CD14-positive monocyte (primary cell): Measurements from ENCODE around the gene ARID1B. TPM values are rescaled to one million over a fixed set of nuclear protein-coding genes. Genes with fewer than 3 reads are reported as not detected.

ENCODE experiments used
- DNase-seq, 3 donors: peaks; one replicate each; pipeline ENCODE4 v3.0.0-alpha.2; 2011 to 2022
- H2AFZ ChIP-seq: 2 replicates; pipeline ENCODE4 v1.6.0; 2012; ENCODE audit warnings: mild to moderate bottlenecking, low read depth, low read length, inconsistent platforms; ENCODE audit not compliant: insufficient read depth, poor library complexity, severe bottlenecking
- H3K27ac ChIP-seq, 2 donors: 1 replicate in 1 of 2; 2 replicates in 1 of 2; pipeline ENCODE4 v1.5.1; 2012 to 2013; ENCODE audit warnings: low read length in 2 of 2, control low read depth in 1 of 2, inconsistent platforms in 1 of 2, low read depth in 1 of 2, mild to moderate bottlenecking in 1 of 2
- H3K27me3 ChIP-seq, 2 donors: one replicate each; pipeline versions ENCODE4 v1.6.0 to v1.6.1; 2011 to 2013; ENCODE audit warnings: low read length in 2 of 2; ENCODE audit not compliant: control insufficient read depth in 2 of 2, insufficient read depth in 2 of 2
- H3K36me3 ChIP-seq, 2 donors: replicated peaks in 1 of 2; 1 replicate in 1 of 2; 2 replicates in 1 of 2; pipeline versions ENCODE4 v1.5.1 to v1.6.1; 2012 to 2013; ENCODE audit warnings: low read length in 2 of 2, control low read depth in 1 of 2, inconsistent platforms in 1 of 2, mild to moderate bottlenecking in 1 of 2; ENCODE audit not compliant: insufficient read depth in 2 of 2, control insufficient read depth in 1 of 2
- H3K4me1 ChIP-seq, 2 donors: 1 replicate in 1 of 2; 2 replicates in 1 of 2; pipeline versions ENCODE4 v1.5.1 to v1.6.1; 2012 to 2013; ENCODE audit warnings: low read length in 2 of 2, control low read depth in 1 of 2, inconsistent platforms in 1 of 2, mild to moderate bottlenecking in 1 of 2, moderate library complexity in 1 of 2; ENCODE audit not compliant: insufficient read depth in 2 of 2, control insufficient read depth in 1 of 2
- H3K4me2 ChIP-seq: replicated peaks from 2 replicates; pipeline ENCODE3; 2012; ENCODE audit warnings: low read length, moderate library complexity, mild to moderate bottlenecking; ENCODE audit not compliant: poor library complexity, severe bottlenecking; ENCODE audit errors: extremely low read depth
- H3K4me3 ChIP-seq, 3 experiments: fragments of 200-600 bp in 1 of 3; sonication (generic) in 1 of 3; replicated peaks in 1 of 3; 1 replicate in 2 of 3; 2 replicates in 1 of 3; pipeline ENCODE4 v1.5.1; 2011 to 2013; ENCODE audit warnings: low read length in 3 of 3, mild to moderate bottlenecking in 3 of 3, control low read depth in 2 of 3, low read depth in 2 of 3, inconsistent platforms in 1 of 3, moderate library complexity in 1 of 3
- H3K79me2 ChIP-seq: 2 replicates; pipeline ENCODE4 v1.6.0; 2012; ENCODE audit warnings: mild to moderate bottlenecking, control low read depth, inconsistent platforms, low read length, moderate library complexity; ENCODE audit not compliant: insufficient read depth
- H3K9ac ChIP-seq: 2 replicates; pipeline ENCODE4 v1.6.0; 2017; ENCODE audit warnings: low read length, mild to moderate bottlenecking; ENCODE audit not compliant: insufficient read depth, poor library complexity, severe bottlenecking
- H3K9me3 ChIP-seq, 2 donors: replicated peaks in 1 of 2; 1 replicate in 1 of 2; 2 replicates in 1 of 2; pipeline versions ENCODE4 v1.5.1 to v1.6.1; 2012 to 2013; ENCODE audit warnings: low read length in 2 of 2, control low read depth in 1 of 2; ENCODE audit not compliant: control insufficient read depth in 1 of 2, insufficient read depth in 1 of 2
- H4K20me1 ChIP-seq: 2 replicates; pipeline ENCODE4 v1.6.0; 2012; ENCODE audit warnings: mild to moderate bottlenecking, low read length, control low read depth, moderate library complexity; ENCODE audit not compliant: insufficient read depth
- H3K27ac Mint-ChIP-seq, 7 donors: one replicate each; pipeline ENCODE4 v1.8.0; 2020; ENCODE audit warnings: mild to moderate bottlenecking in 7 of 7, mixed read lengths in 7 of 7, moderate library complexity in 6 of 7, inconsistent platforms in 2 of 7
- H3K27me3 Mint-ChIP-seq, 3 donors: one replicate each; pipeline ENCODE4 v1.8.0; 2021 to 2022; ENCODE audit warnings: low read depth in 3 of 3, mild to moderate bottlenecking in 3 of 3, mixed read lengths in 3 of 3, moderate library complexity in 3 of 3, inconsistent platforms in 1 of 3
- H3K36me3 Mint-ChIP-seq, 2 donors: one replicate each; pipeline ENCODE4 v1.8.0; 2020; ENCODE audit warnings: mixed read lengths in 2 of 2, inconsistent platforms in 1 of 2, mild to moderate bottlenecking in 1 of 2
- H3K4me1 Mint-ChIP-seq: one replicate; pipeline ENCODE4 v1.8.0; 2020; ENCODE audit warnings: mild to moderate bottlenecking, mixed read lengths
- H3K4me3 Mint-ChIP-seq, 2 donors: one replicate each; pipeline ENCODE4 v1.8.0; 2020; ENCODE audit warnings: mild to moderate bottlenecking in 2 of 2, mixed read lengths in 2 of 2, moderate library complexity in 1 of 2
- H3K9me3 Mint-ChIP-seq, 7 donors: one replicate each; pipeline ENCODE4 v1.8.0; 2020 to 2022; ENCODE audit warnings: mixed read lengths in 7 of 7, mild to moderate bottlenecking in 6 of 7, moderate library complexity in 6 of 7, inconsistent platforms in 2 of 7
- WGBS: methylation state at CpG from one replicate; pipeline ENCODE4 v1.1.5; 2013; ENCODE audit warnings: missing lambda C conversion rate; ENCODE audit not compliant: insufficient coverage; 5-methylcytosine and 5-hydroxymethylcytosine counted together
- intact Hi-C, 2 donors: fragments of 100-400 bp; cut with micrococcal nuclease; formaldehyde crosslinking; loops; one replicate each; pipeline versions ENCODE4 v1.15.0 to v1.15.1; 2023
- polyA plus RNA-seq, 3 donors: library from polyadenylated mRNA; depleted of rRNA in 1 of 3; unstranded in 2 of 3; stranded (reverse) in 1 of 3; fragments of 300-500 nt in 2 of 3; fragments of >200 nt in 1 of 3; fragmentation: Illumina TruSeq in 2 of 3; gene quantifications; 1 replicate in 2 of 3; 2 replicates in 1 of 3; pipeline ENCODE4 v1.2.3, GENCODE V29; 2012 to 2021
- TF ChIP-seq, protein P1 (sequence below): fragments of 200-600 bp; IDR thresholded peaks from one replicate; pipeline ENCODE4 v1.8.0; 2022; ENCODE audit warnings: antibody characterized with exemption, mild to moderate bottlenecking

The ARID1B gene
- polyA plus RNA-seq, 3 donors, result 3.2 to 22.1 (median 3.8) TPM

DNA sequence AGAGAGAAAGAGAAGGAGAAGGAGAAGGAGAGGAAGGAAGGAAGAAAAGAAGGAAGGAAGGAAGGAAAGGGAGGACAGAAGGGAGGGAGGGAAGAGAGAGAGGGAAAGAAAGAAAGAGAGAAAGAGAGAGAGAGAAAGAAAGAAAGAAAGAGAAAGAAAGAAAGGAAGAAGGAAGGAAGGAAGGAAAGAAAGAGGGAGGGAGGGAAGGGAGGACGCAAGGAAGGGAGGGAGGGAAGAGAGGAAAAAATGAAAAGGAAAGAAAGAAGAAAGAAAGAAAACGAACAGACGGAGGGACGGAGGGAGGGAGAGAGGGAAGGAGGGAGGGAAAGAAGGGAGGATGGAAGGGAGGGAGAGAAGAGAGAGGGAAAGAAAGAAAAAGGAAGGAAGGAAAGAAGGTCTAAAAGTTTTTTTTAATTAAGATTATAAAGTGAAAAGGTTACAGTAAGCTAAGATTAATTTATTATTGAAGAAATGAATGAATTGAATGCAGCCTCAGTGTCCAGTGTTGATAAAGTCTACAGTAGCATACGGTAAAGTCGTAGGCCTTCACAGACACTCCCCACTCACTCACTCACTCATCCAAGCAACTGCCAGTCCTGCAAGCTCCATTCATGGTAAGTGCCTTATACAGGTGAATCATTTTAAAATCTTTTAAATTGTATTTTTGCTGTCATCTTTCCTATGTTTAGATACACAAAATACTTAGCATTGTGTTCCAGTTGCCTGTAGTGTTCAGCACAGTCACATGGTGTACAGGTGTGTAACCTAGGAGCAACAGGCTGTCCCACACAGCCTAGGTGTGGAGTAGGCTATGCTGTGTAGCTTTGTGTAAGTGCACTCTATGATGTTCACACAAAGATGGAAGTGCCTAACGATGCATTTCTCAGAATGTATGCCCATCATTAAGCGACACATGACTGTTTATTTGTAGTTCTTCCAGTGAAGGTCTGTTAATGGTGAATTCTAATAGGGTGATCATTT lies 20.3 kb upstream of the ARID1B start:
- Histone ChIP-seq H3K4me2 (no peak overlapping the region), H3K9ac (no peak overlapping the region), H2AFZ (no peak overlapping the region), H3K9me3 (no peaks in the 10 kb centered on the region), H4K20me1 (no peaks in the 10 kb centered on the region), H3K27ac (no peak overlapping the region), H3K4me1 (no peaks in the 10 kb centered on the region), H3K4me3 (no peak overlapping the region), H3K79me2 (no peaks in the 10 kb centered on the region), H3K36me3 (no peaks in the 10 kb centered on the region), H3K27me3 (no peaks in the 10 kb centered on the region)
- H3K4me3 Mint-ChIP-seq, result peak overlapping the region in 1 of 2 donors; percentile 59
- H3K36me3 Mint-ChIP-seq, result no peaks in the 10 kb centered on the region
- DNase-seq, result no peak
- 93% methylated on average over 5 of the region's 8 CpGs for WGBS
- no peaks in the 10 kb centered on the region for H3K4me1 Mint-ChIP-seq
- TF ChIP-seq, protein P1, sequence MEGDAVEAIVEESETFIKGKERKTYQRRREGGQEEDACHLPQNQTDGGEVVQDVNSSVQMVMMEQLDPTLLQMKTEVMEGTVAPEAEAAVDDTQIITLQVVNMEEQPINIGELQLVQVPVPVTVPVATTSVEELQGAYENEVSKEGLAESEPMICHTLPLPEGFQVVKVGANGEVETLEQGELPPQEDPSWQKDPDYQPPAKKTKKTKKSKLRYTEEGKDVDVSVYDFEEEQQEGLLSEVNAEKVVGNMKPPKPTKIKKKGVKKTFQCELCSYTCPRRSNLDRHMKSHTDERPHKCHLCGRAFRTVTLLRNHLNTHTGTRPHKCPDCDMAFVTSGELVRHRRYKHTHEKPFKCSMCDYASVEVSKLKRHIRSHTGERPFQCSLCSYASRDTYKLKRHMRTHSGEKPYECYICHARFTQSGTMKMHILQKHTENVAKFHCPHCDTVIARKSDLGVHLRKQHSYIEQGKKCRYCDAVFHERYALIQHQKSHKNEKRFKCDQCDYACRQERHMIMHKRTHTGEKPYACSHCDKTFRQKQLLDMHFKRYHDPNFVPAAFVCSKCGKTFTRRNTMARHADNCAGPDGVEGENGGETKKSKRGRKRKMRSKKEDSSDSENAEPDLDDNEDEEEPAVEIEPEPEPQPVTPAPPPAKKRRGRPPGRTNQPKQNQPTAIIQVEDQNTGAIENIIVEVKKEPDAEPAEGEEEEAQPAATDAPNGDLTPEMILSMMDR, result no peak
- no peak overlapping the region for H3K27ac Mint-ChIP-seq
- peaks cover 0 to 5% (median 4%) of the 10 kb centered on the region in 3 donors for H3K27me3 Mint-ChIP-seq
- H3K9me3 Mint-ChIP-seq, result no peaks in the 10 kb centered on the region
- intact Hi-C loops, result no loop called here

DNA sequence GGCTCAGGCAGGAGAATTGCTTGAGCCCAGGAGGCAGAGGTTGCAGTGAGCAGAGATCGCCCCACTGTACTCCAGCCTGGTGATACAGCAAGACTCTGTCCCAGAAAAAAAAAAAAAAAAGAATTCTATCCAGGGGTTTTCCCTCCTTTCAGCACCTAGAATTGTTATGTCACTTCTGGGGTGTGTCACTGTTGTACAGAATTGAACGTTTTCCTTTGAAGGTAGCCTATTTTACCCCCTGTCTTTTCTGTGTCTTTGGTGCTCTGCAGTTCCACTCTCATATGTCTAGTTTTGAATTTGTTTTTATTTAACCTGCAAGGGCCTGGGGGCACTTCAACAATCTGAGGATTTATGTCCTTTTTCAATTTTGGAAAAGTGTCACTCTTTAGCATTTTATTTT lies 19.3 kb upstream of the ARID1B start:
- H2AFZ ChIP-seq, result no peak overlapping the region
- no peaks in the 10 kb centered on the region for H4K20me1 ChIP-seq
- H3K79me2 ChIP-seq, result no peaks in the 10 kb centered on the region
- no CpG with 5 or more reads among the region's 2 CpGs for WGBS
- no peaks in the 10 kb centered on the region for H3K4me1 Mint-ChIP-seq
- no peak overlapping the region for H3K4me3 Mint-ChIP-seq
- H3K27me3 Mint-ChIP-seq, result peaks cover 0 to 5% (median 4%) of the 10 kb centered on the region in 3 donors
- DNase-seq, result no peak
- no peaks in the 10 kb centered on the region for H3K4me1 ChIP-seq
- H3K36me3 ChIP-seq, result no peaks in the 10 kb centered on the region
- H3K27ac ChIP-seq, result no peak overlapping the region
- no peak overlapping the region for H3K4me2 ChIP-seq
- H3K36me3 Mint-ChIP-seq, result no peaks in the 10 kb centered on the region
- H3K9me3 Mint-ChIP-seq, result no peaks in the 10 kb centered on the region
- no peak overlapping the region for H3K9ac ChIP-seq
- TF ChIP-seq, protein P1, result no peak
- H3K27ac Mint-ChIP-seq, result no peak overlapping the region
- no peak overlapping the region for H3K4me3 ChIP-seq
- no peaks in the 10 kb centered on the region for H3K9me3 ChIP-seq
- intact Hi-C loops, result no loop called here
- H3K27me3 ChIP-seq, result no peaks in the 10 kb centered on the region
